PC-3 (cell line): ENCODE measurements around the gene OXCT1. TPM values are rescaled to one million over a fixed set of nuclear protein-coding genes. Genes with fewer than 3 reads are reported as not detected.

Experiments
- ATAC-seq: fragments of 200-7000 bp; cut with Tn5 transposase; 2 replicates; pipeline ENCODE4 v1.9.1; 2020; ENCODE audit warnings: mild to moderate bottlenecking, moderate library complexity
- BruUV-seq: library from RNA; stranded (reverse); fragments of 400-500 nt; replicated peaks from 2 replicates; lab custom pipeline; 2021; lab: Mats Ljungman, UMichigan
- CTCF ChIA-PET: fragments of 300-600 bp; sonication (Branson Sonifier 250); formaldehyde crosslinking; loops from one replicate; lab custom pipeline; 2022; ENCODE audit warnings: antibody characterized with exemption; lab: Charles Lee
- POLR2A ChIA-PET: fragments of 300-600 bp; sonication (Branson Sonifier 250); formaldehyde crosslinking; loops from one replicate; lab custom pipeline; 2022; ENCODE audit warnings: antibody characterized with exemption; ENCODE audit not compliant: unreplicated experiment; lab: Charles Lee
- DNase-seq: peaks from one replicate; pipeline ENCODE4 v3.0.0-alpha.2; 2015
- H2AFZ ChIP-seq: fragments of 300-600 bp; sonication (generic); 2 replicates; pipeline ENCODE4 v1.6.0; 2016; ENCODE audit warnings: antibody characterized with exemption, low read length
- H3F3A ChIP-seq: fragments of 300-600 bp; sonication (generic); one replicate; pipeline ENCODE4 v1.6.0; 2017; ENCODE audit warnings: antibody characterized with exemption, low read length, control low read depth, mild to moderate bottlenecking; ENCODE audit not compliant: unreplicated experiment
- H3K27ac ChIP-seq: fragments of 300-600 bp; sonication (generic); 2 replicates; pipeline ENCODE4 v1.5.1; 2016; ENCODE audit warnings: mild to moderate bottlenecking, low read length
- H3K27me3 ChIP-seq: fragments of 300-600 bp; sonication (generic); 2 replicates; pipeline ENCODE4 v1.6.1; 2016; ENCODE audit warnings: low read length, mixed read lengths
- H3K36me3 ChIP-seq: fragments of 300-600 bp; sonication (generic); 2 replicates; pipeline ENCODE4 v1.6.1; 2016; ENCODE audit warnings: low read depth, mixed run types, low read length, mixed read lengths
- H3K4me1 ChIP-seq: fragments of 300-600 bp; sonication (generic); 2 replicates; pipeline ENCODE4 v1.5.1; 2016; ENCODE audit warnings: low read length; ENCODE audit not compliant: insufficient read depth
- H3K4me2 ChIP-seq: fragments of 300-600 bp; sonication (generic); 2 replicates; pipeline ENCODE4 v1.6.0; 2016; ENCODE audit warnings: low read length
- H3K4me3 ChIP-seq: fragments of 300-600 bp; sonication (generic); 2 replicates; pipeline ENCODE4 v1.5.1; 2016; ENCODE audit warnings: mild to moderate bottlenecking, low read length, mixed read lengths
- H3K79me2 ChIP-seq: fragments of 300-600 bp; sonication (generic); 2 replicates; pipeline ENCODE4 v1.6.1; 2017; ENCODE audit warnings: low read length, mixed read lengths
- H3K9ac ChIP-seq: fragments of 300-600 bp; sonication (generic); 2 replicates; pipeline ENCODE4 v1.6.0; 2016; ENCODE audit warnings: mild to moderate bottlenecking, low read length
- H3K9me2 ChIP-seq: fragments of 300-600 bp; sonication (generic); replicated peaks from 2 replicates; pipeline ENCODE4 v1.6.1; 2016; ENCODE audit warnings: mixed run types, low read length, mixed read lengths
- H3K9me3 ChIP-seq: fragments of 300-600 bp; sonication (generic); 2 replicates; pipeline ENCODE4 v1.6.1; 2016; ENCODE audit warnings: low read length, mixed read lengths
- H4K20me1 ChIP-seq: fragments of 300-600 bp; sonication (generic); 2 replicates; pipeline ENCODE4 v1.6.1; 2016; ENCODE audit warnings: low read length, mixed read lengths
- CTCF ChIP-seq: fragments of 300-600 bp; sonication (generic); conservative IDR thresholded peaks from 2 replicates; pipeline ENCODE4 v1.5.1; 2017; ENCODE audit warnings: antibody characterized with exemption, low read depth, mild to moderate bottlenecking, low read length
- EZH2 ChIP-seq: fragments of 300-600 bp; sonication (generic); IDR thresholded peaks from one replicate; pipeline ENCODE4 v1.6.1; 2017; ENCODE audit warnings: antibody characterized with exemption, mild to moderate bottlenecking, low read length; ENCODE audit not compliant: unreplicated experiment
- EZH2phosphoT487 ChIP-seq: fragments of 300-600 bp; sonication (generic); IDR thresholded peaks from 2 replicates; pipeline ENCODE4 v1.6.1; 2018; ENCODE audit warnings: mild to moderate bottlenecking, antibody characterized with exemption, low read length, borderline replicate concordance
- intact Hi-C: fragments of 100-400 bp; cut with micrococcal nuclease; formaldehyde crosslinking; loops from 2 replicates; pipeline ENCODE4 v1.9.0; 2023
- total RNA-seq: library from RNA; depleted of rRNA; stranded (reverse); fragments of >200 nt; gene quantifications from 2 replicates; pipeline ENCODE4 v1.2.3, GENCODE V29; 2014

OXCT1 gene
- total RNA-seq, 1 experiment from 2014 or later: 25.5 TPM

- intact Hi-C loops: no loop called here
- CTCF ChIA-PET: no interaction called here
- DNase-seq (no peak), ATAC-seq (no peak)
- H3K4me3 ChIP-seq: no peak overlapping the region
- H3K9me3 ChIP-seq: no peaks in the 10 kb centered on the region
- POLR2A ChIA-PET: no interaction called here
- H3K4me2 ChIP-seq: no peak overlapping the region
- BruUV-seq: no TSS peak
- no peaks in the 10 kb centered on the region for H3K36me3 ChIP-seq
- H3K27me3 ChIP-seq: no peaks in the 10 kb centered on the region
- H3K79me2 ChIP-seq: no peaks in the 10 kb centered on the region
- no peak overlapping the region for H3K9ac ChIP-seq
- H3K4me1 ChIP-seq: no peaks in the 10 kb centered on the region
- no peak overlapping the region for H3K27ac ChIP-seq
- H3F3A ChIP-seq: no peaks in the 10 kb centered on the region
- TF ChIP-seq EZH2 (no peak), CTCF (no peak), EZH2phosphoT487 (no peak)
- H2AFZ ChIP-seq: no peak overlapping the region
- H3K9me2 ChIP-seq: no peaks in the 10 kb centered on the region
- no peaks in the 10 kb centered on the region for H4K20me1 ChIP-seq
These were observed 141.9 kb downstream of the OXCT1 start for GRCh38 chr5:41728281-41728680.

- no peak overlapping the region for H3K4me2 ChIP-seq
- intact Hi-C loops: loop anchor here (5.0 kb wide), 1 partner anchor 120 kb away; no protein-coding TSS in a partner anchor
- H3K27ac ChIP-seq: no peak overlapping the region
- H2AFZ ChIP-seq: no peak overlapping the region
- no peaks in the 10 kb centered on the region for H3K36me3 ChIP-seq
- no TSS peak for BruUV-seq
- ATAC-seq (peak; percentile 67), DNase-seq (peak; percentile 30)
- CTCF ChIA-PET: interaction anchor here (0.5 to 1.3 kb wide), 6 partner anchors 9 to 1319 kb away, joined by 3 to 10 read pairs (median 4); no protein-coding TSS in a partner anchor
- TF ChIP-seq EZH2phosphoT487 (no peak), EZH2 (no peak), CTCF (peak; percentile 50)
- POLR2A ChIA-PET: no interaction called here
- H3K79me2 ChIP-seq: no peaks in the 10 kb centered on the region
- no peaks in the 10 kb centered on the region for H3K9me2 ChIP-seq
- H3K9ac ChIP-seq: no peak overlapping the region
- no peaks in the 10 kb centered on the region for H3K9me3 ChIP-seq
- H3F3A ChIP-seq: no peaks in the 10 kb centered on the region
- H3K4me3 ChIP-seq: no peak overlapping the region
- no peaks in the 10 kb centered on the region for H4K20me1 ChIP-seq
- no peaks in the 10 kb centered on the region for H3K4me1 ChIP-seq
- no peaks in the 10 kb centered on the region for H3K27me3 ChIP-seq
These were observed 147.8 kb downstream of the OXCT1 start for GRCh38 chr5:41722359-41722950.

GRCh38 chr5:41721516-41721915, 148.7 kb downstream of the OXCT1 start:
- no TSS peak for BruUV-seq
- intact Hi-C loops: loop anchor here (5.0 kb wide), 1 partner anchor 121 kb away; no protein-coding TSS in a partner anchor
- H3K36me3 ChIP-seq: no peaks in the 10 kb centered on the region

More at GRCh38 chr5:41721516-41721915, 148.7 kb downstream of the OXCT1 start:
- TF ChIP-seq CTCF: no peak
- no peak for TF ChIP-seq EZH2phosphoT487
- TF ChIP-seq EZH2: no peak
- Histone ChIP-seq H4K20me1 (no peaks in the 10 kb centered on the region), H3K27ac (no peak overlapping the region), H3K27me3 (no peaks in the 10 kb centered on the region), H2AFZ (no peak overlapping the region), H3K9me2 (no peaks in the 10 kb centered on the region), H3K9me3 (no peaks in the 10 kb centered on the region), H3K4me2 (no peak overlapping the region), H3K4me3 (no peak overlapping the region), H3K79me2 (no peaks in the 10 kb centered on the region), H3K9ac (no peak overlapping the region), H3F3A (no peaks in the 10 kb centered on the region), H3K4me1 (no peaks in the 10 kb centered on the region)
- ATAC-seq (no peak), DNase-seq (no peak)
- ChIA-PET CTCF (interaction anchor here (0.7 to 1.3 kb wide), 2 partner anchors 122 to 178 kb away, joined by 3 to 10 read pairs; no protein-coding TSS in a partner anchor), POLR2A (no interaction called here)
